WTC11 (cell line): ENCODE results near the gene PKHD1.

Source experiments
- CTCF ChIP-seq: fragments of 200-600 bp; IDR thresholded peaks from 2 replicates; pipeline ENCODE4 v1.8.0; 2022; ENCODE audit warnings: antibody characterized with exemption
- JUN ChIP-seq: sonication (generic); formaldehyde crosslinking; IDR thresholded peaks from 2 replicates; pipeline ENCODE4 v1.8.0; 2023; ENCODE audit warnings: mild to moderate bottlenecking, missing genetic modification reagents

GRCh38 chr6:52133324-52133723, 45.9 kb upstream of the PKHD1 start:
- TF ChIP-seq JUN (CRISPR knock-in tag), result no peak
- no peak for TF ChIP-seq CTCF
